Activated T-helper 9 cell treated with anti-CD3 and anti-CD28 coated beads, Interleukin-2, amount 50 U/mL, for 16 hours (primary cell): ENCODE results near the gene PCDH15.

Experiments
- DNase-seq: peaks from one replicate; pipeline ENCODE4 v3.0.0-alpha.2; 2020; ENCODE audit warnings: low read depth

PCDH15 gene

DNA sequence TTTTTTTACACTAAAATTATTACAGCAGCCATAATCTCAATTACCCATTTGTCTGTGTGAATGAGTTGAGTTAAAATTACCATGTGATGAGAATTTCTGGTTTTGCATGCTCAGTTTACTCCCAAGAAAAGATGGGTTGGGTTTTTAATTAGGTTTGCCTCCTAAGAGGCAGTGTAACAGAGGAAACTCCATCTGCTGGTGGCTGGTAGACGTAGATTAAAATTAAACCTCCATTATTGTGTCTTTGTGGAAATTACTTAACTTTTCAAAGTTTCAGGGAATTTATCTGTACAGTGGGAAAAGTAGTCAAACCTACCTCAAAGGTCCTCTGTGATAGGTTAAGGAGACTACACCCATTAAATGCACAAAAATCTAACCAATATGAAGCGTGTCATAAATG lies 954.2 kb downstream of the PCDH15 start:
- no peak for DNase-seq

DNA sequence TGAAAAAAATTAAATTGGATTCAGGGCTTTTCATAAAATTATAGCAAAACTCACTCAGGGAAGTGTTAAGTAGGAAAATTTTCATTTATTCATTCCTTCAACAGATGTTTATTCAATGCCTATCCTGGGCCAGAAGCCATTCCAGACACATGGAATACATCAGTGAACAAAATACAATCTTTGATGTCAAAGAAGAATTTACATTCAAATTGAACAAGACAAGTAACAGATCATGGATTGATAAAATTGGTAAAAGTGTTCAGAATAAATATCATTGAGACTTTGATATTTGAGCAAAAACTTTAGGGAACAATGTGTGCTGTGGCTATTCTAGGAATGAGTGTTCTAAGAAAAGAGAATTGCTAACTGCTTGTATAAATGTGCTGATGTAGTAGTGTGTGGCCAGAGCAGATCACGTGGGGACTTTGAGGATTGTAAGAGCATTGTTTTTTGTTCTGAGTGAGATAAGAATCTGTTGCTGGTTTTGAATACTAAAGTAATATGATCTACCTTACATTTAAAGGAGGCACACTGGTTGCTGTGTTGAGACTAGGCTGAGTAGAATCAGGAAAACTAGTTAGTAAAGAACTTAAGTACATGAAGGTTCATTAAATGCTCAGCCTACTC lies 957.2 kb downstream of the PCDH15 start:
- no peak for DNase-seq

DNA sequence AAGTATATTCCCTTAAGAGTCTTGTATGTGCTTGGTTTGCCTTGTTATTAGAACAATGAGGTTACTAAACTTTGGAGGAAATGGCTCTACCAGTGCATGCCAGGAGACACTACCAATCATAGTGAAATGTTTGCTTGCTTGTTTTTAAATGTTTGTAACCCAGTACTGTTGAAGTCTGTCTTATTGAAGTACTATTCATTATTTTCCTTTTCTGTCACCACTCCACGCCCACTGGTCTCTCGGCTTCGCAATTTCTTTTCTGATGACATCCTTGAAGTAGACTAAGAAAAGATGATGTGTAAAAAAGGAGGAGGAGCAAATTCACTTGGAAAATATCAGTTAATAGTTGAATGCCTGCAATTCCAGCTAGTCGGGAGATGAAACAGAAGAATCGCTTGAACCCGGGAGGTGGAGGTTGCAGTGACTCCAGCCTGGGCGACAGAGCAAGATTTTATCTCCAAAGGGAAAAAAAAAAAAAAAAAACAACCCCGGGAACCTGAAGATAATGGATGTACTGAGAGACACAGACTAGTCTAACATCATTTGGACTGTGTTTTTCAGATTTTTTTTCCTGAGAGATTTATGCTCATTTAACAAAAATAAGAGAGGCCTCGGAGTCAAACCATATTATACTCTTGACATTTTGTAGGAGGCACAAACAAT lies 959.4 kb downstream of the PCDH15 start:
- DNase-seq, result no peak

DNA sequence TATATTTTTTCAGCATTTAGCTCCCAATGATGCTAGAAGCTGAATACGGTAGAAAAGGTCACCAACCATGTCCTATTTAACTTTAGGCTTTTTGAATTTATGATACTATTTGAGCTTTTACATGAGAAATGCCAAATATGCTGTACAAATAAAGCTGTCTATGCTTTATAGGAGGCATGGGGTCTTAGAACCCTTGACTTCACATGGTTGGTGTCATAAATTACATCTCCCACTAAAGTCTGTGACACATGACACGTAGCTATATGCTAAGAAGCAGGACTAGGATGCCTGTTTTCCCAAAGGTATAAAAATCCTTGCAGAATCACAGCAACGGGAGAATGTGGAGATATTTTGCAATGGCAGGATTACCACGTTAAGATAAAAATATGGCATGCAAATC lies 960.4 kb downstream of the PCDH15 start:
- no peak for DNase-seq

DNA sequence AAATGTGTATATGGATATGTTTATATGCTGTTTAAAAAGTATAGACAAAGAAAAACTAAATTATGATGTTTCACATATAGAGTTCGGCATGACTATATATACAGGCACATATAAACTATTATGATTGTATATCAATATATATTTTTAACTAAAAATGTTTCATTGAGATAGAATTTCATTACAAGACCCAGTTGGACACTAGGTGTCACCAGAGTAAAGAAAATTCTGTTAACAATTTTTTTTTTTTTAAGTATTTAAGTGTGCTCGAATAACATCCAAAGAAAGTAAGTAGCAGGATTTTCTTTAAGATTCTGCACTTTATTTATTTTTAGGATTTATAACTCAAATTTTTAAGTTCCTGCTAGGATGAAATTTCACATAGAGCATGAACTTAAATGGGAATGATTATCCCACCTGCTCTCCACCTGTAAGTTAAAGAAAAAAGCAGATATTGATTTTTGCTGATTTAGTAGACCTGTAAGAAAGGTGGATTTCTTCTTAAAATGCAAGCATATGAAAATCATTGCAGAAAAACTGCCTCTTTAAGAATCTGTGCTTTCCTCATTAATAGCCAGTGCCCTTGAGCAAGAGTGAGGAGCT lies 961.5 kb downstream of the PCDH15 start:
- DNase-seq, result no peak

- no peak for DNase-seq
Observed at GRCh38 chr10:53836638-53837037, 964.4 kb downstream of the PCDH15 start.

- no peak for DNase-seq
Observed at GRCh38 chr10:53833908-53834307, 967.1 kb downstream of the PCDH15 start.

DNA sequence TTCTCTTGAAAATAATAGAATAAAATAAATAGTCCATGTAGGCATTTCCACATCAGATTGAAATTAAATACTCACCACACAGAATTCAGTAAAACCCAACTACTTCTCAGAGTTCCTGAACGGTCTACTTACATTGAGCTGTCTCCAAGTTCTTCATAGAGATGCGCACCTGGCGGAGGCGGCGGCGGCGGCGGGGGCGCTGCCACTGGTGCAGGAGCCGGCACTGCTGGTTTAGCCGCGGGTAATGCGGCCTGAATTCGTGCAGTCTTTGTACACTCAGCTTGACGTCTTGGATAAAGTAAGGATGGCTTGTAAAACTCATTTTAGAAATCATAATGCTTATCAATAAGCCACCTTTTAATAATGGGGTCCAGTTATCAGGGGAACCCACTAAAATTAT lies 973.8 kb downstream of the PCDH15 start:
- no peak for DNase-seq

- no peak for DNase-seq
Observed at GRCh38 chr10:53808677-53809372, 992.2 kb downstream of the PCDH15 start.

DNA sequence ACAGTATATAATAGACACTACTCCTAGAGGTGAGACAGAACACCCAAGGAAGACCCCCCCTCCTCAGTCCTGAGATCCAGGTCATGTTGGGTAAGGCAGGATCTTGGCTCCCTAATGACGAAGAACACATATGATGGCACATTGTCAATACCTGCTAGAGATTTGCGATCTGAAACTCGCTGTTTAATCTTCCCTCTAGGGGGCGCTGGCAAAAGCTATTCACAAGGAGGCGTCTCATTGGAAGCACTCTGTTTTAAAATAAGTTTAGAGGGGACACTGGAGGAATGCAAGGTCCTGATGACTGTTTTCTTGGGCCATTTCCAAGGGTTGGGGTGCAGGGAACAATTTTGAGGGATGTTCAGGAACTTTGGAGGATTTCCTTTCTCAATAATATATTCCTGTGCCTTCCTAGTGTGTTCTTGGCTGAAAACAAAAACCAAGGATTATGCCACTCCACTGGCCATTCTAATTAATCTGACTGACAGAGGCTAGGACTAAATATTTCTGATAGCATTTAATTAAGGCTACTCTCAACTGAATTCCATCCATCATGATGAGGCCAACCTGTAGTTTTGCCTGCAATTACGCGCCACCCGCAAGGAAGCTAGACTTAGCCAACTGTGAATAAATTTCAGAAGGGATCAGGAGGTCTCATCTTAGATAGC lies 1014.7 kb downstream of the PCDH15 start:
- DNase-seq, result no peak

- no peak for DNase-seq
Observed at GRCh38 chr10:53771701-53772100, 1029.3 kb downstream of the PCDH15 start.

- DNase-seq, result no peak
Observed at GRCh38 chr10:53770903-53771302, 1030.1 kb downstream of the PCDH15 start.

DNA sequence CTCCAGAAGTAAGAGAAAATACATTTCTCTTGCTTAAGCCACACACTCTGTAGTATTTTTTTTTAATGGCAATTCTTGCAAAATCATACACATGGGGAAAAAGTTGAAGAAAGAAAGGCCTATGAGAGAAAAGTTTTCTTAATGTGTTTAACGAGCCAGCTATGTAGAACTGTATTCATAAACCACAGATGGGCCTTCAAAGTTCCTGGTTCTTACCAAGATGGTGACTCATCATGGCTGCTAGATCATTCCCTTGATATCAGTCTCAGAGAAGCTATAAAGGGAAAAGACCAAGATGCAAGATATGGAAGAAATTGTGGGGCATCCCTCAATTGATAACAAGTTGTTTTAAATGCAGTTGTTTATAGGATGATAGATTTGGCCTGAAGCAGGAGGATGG lies 1035.7 kb downstream of the PCDH15 start:
- no peak for DNase-seq

- DNase-seq, result no peak
Observed at GRCh38 chr10:53754596-53755250, 1046.3 kb downstream of the PCDH15 start.
